GM12801 (cell line): ENCODE data around the gene CNTN2.

Experiments used
- TF ChIP-seq, protein P1 (sequence below): IDR thresholded peaks from one replicate; pipeline ENCODE4 v1.5.1; 2011; ENCODE audit warnings: control low read depth; ENCODE audit not compliant: insufficient read length; ENCODE audit errors: extremely low read depth

Gene CNTN2

DNA sequence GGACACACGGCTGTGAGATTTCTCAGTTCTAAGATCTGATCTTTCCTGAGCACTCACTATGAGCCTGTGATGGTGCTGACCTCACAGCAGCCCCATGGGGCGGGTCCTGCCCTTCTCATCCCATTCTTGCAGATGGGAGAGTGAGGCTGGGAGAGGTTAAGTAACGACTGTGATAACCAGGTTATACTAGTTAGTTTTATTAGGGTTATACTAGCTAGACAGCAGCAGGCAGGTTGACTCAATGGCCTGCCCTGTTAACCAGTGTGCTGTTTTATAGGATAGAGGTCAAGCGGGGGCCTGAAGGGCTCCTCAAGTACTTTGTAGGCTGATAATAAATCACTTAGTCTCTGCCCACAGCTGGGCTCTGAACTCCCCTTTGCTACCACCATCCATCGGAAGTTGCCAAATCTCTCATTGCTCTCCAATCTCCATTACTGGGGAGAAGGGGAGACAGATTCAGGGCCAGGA lies 4.8 kb downstream of the CNTN2 start:
- TF ChIP-seq, protein P1, sequence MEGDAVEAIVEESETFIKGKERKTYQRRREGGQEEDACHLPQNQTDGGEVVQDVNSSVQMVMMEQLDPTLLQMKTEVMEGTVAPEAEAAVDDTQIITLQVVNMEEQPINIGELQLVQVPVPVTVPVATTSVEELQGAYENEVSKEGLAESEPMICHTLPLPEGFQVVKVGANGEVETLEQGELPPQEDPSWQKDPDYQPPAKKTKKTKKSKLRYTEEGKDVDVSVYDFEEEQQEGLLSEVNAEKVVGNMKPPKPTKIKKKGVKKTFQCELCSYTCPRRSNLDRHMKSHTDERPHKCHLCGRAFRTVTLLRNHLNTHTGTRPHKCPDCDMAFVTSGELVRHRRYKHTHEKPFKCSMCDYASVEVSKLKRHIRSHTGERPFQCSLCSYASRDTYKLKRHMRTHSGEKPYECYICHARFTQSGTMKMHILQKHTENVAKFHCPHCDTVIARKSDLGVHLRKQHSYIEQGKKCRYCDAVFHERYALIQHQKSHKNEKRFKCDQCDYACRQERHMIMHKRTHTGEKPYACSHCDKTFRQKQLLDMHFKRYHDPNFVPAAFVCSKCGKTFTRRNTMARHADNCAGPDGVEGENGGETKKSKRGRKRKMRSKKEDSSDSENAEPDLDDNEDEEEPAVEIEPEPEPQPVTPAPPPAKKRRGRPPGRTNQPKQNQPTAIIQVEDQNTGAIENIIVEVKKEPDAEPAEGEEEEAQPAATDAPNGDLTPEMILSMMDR: no peak

DNA sequence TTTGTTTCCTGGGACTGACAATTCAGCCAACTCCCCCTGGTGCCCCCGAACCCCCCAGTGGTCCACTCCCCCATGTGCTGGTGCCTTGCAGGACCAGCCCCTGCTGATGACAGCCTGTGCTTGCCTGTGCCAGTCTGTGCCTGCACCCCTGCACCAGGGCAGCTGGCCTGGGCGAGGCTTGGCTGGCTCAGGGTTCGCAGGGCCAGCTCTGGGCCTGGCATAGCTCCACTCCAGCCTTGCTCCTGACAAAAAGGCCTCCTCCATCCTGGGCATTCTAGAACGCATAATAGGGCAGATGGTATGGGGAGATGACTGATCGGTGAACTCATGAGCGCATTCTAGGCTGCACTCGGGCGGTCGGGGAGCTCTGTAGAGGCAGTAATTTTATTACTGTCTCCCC lies 5.4 kb downstream of the CNTN2 start:
- TF ChIP-seq, protein P1: no peak

DNA sequence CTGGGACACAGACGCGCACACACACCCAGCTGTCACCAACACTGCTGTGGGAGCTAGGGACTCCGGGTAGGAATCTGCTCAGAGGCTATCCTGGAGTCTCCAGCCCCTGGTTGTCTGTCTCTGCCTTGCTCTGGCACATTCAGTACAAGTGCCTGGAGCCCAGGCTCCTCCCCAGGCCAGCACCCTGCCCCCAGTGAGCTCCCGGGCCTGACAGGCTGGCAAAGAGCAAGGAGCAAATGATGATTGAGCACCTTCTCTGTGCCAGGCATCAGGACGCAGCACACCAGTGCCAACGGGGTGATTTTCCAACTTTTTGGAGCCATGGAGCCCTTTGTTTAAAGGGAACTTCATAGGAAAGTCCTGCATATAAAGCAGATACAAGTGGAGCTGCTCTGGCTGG lies 6.5 kb downstream of the CNTN2 start:
- TF ChIP-seq, protein P1: no peak

DNA sequence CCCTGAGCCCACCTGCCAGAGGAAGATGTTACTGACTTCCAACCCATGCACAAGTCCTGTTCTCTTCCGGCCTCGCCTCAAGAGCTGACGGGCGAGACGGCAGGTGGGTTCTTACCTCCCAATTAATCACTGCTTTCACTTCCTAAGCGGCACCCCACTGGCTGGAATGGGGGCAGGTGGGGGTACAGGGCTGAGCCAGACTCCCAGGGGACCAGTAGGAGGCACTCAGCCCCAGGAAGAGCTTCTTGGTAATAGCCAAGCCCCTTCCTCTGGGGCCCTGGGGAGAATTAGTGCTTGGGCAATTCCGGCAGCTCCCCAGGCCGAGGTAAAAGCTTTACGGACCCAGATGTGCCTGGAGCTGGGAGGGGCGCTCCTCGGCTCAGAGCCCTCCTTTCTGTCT lies 9.7 kb downstream of the CNTN2 start:
- TF ChIP-seq, protein P1: no peak

DNA sequence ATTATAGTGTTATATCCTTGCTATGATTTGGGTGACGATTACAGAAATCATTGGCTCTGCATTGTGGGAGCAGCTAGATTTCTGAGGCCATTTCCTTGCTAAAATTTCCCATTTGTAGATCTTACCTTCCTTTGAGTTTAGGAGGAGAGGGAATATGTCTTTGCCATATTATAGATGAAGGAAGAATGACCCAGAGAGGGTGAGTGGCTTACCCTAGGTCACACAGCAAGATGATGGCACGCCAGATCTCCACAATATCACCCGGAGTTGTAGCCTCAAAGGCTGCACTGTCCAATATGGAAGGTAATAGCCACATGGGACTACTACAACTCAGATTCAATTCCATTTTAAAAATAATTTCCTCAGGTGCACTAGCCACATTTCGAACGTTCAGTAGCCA lies 10.3 kb downstream of the CNTN2 start:
- TF ChIP-seq, protein P1: no peak

DNA sequence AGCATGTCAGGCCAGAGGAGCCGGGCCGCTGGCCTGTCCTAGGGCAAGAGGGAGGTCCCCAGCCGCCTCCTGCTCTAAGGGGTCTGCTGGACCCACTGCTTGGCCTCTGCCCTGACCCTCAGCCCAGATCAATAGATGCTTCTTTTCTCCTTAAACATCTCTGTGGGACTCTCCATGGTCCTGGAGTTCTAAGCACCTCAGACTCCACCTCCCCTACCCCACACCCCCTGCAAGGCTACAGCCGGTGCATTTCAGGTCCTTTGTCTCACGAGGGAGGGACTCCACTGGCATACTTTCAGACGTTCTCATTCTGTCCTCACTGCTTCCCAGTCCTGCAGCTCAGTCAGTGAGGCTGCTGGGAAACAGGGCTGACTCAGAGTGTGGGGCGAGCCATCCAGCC lies 11.0 kb downstream of the CNTN2 start:
- TF ChIP-seq, protein P1: no peak

DNA sequence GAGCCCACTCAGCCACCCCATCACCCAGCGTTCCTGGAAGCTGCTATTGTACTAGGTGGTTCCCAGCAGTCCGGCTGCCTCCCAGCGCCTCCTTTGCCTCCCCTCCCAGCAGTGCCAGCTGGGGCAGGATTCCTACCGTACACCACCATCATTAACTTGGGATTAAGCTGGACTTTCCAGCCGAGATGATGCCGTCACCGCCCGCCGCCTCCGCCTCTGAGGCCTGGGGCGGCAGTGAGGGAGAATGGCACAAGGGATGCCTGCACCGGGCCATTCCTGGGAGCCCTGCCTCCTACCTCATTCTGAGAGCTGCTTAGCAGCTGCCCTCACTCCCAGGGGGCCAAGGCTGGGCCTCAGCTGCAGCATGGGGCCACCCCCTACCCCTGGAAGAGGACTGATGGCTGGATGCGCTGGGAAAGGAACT lies 13.2 kb downstream of the CNTN2 start:
- TF ChIP-seq, protein P1: no peak
